Measurements from ENCODE around the gene ATXN7. TPM values are rescaled to one million over a fixed set of nuclear protein-coding genes. Genes with fewer than 3 reads are reported as not detected.

Gene ATXN7
- total RNA-seq, 1 donor from 2014 or later: 13.2 TPM

Other genes with a start within 250 kb of the ATXN7 start
- not detected for gene SNTN, start 211.2 kb upstream of the ATXN7 start, total RNA-seq
- not detected for gene C3orf49, start 44.6 kb upstream of the ATXN7 start, total RNA-seq
- 13.8 TPM for gene THOC7, start 62 bp upstream of the ATXN7 start, total RNA-seq
- gene SCAANT1, start 48.5 kb downstream of the ATXN7 start, total RNA-seq: not detected
- 49.2 TPM for gene PSMD6, start 159.6 kb downstream of the ATXN7 start, total RNA-seq

Measured in ascending aorta (tissue), 1 donor.